Thyroid gland (tissue), 4 donors: Measurements from ENCODE around the gene CD59. TPM values are rescaled to one million over a fixed set of nuclear protein-coding genes. Genes with fewer than 3 reads are reported as not detected.

Source experiments
- DNase-seq, 2 donors: peaks; one replicate each; pipeline ENCODE4 v3.0.0-alpha.2; 2019
- H3K27ac ChIP-seq, 3 donors: fragments of 200-600 bp; sonication (generic); 1 replicate in 2 of 3; 2 replicates in 1 of 3; pipeline ENCODE4 v1.5.1; 2016 to 2019; ENCODE audit warnings: mild to moderate bottlenecking in 1 of 3, moderate library complexity in 1 of 3
- H3K27me3 ChIP-seq: fragments of 200-600 bp; sonication (generic); one replicate; pipeline ENCODE4 v1.5.1; 2019
- H3K36me3 ChIP-seq, 2 donors: fragments of 200-600 bp; sonication (generic); one replicate each; pipeline ENCODE4 v1.5.1; 2016 to 2019
- H3K4me1 ChIP-seq, 2 donors: fragments of 200-600 bp; sonication (generic); one replicate each; pipeline ENCODE4 v1.5.1; 2017 to 2019
- H3K4me3 ChIP-seq, 3 donors: fragments of 200-600 bp; sonication (generic); replicated peaks in 1 of 3; 1 replicate in 2 of 3; 2 replicates in 1 of 3; pipeline ENCODE4 v1.5.1; 2016; ENCODE audit warnings: mild to moderate bottlenecking in 1 of 3
- H3K9me3 ChIP-seq: fragments of 200-600 bp; sonication (generic); one replicate; pipeline ENCODE4 v1.5.1; 2017
- CTCF ChIP-seq, 6 experiments: fragments of 200-600 bp in 3 of 6; fragments of 450-650 bp in 3 of 6; sonication (generic) in 3 of 6; IDR thresholded peaks; one replicate each; pipeline ENCODE4 v1.5.1; 2016 to 2019; ENCODE audit warnings: antibody characterized with exemption in 6 of 6, mild to moderate bottlenecking in 2 of 6, inconsistent platforms in 1 of 6, moderate library complexity in 1 of 6
- POLR2A ChIP-seq, 2 donors: fragments of 450-650 bp; IDR thresholded peaks; one replicate each; pipeline ENCODE4 v1.6.1; 2017; ENCODE audit warnings: antibody characterized with exemption in 2 of 2, mild to moderate bottlenecking in 2 of 2, moderate library complexity in 1 of 2
- WGBS, 2 donors: methylation state at CpG; one replicate each; pipeline ENCODE4 v1.1.5; 2017; 5-methylcytosine and 5-hydroxymethylcytosine counted together
- intact Hi-C: fragments of 100-400 bp; cut with DNase I; formaldehyde crosslinking; loops from one replicate; pipeline ENCODE4 v1.15.1; 2023
- total RNA-seq, 4 donors: library from RNA; depleted of rRNA; stranded (reverse); fragments of >200 nt; gene quantifications; one replicate each; pipeline ENCODE4 v1.2.3, GENCODE V29; 2016

The CD59 gene
- total RNA-seq, 4 donors from 2014 or later: 367 to 562 (median 504) TPM

GRCh38 chr11:33660962-33661361 lies 75.3 kb downstream of the CD59 start:
- no peak for TF ChIP-seq CTCF (IDR thresholded peaks at IDR 0.05)
- TF ChIP-seq POLR2A (IDR thresholded peaks at IDR 0.05): no peak
- WGBS, 2 donors: 93 to 97% methylated on average over 4 of the region's 4 CpGs
- intact Hi-C loops: no loop called here
- Histone ChIP-seq H3K27ac (peak overlapping the region; percentile 55 to 85 (median 67)), H3K4me1 (peaks cover 24 to 40% of the 10 kb centered on the region in 2 donors), H3K9me3 (no peaks in the 10 kb centered on the region), H3K4me3 (no peak overlapping the region), H3K36me3 (no peaks in the 10 kb centered on the region), H3K27me3 (no peaks in the 10 kb centered on the region)
- no peak for DNase-seq

- H3K4me3 ChIP-seq: no peak overlapping the region
- no peaks in the 10 kb centered on the region for H3K27me3 ChIP-seq
- intact Hi-C loops: no loop called here
- peaks cover 36 to 50% of the 10 kb centered on the region in 2 donors for H3K4me1 ChIP-seq
- 88 to 94% methylated on average over 5 of the region's 5 CpGs for WGBS, 2 donors
- no peaks in the 10 kb centered on the region for H3K9me3 ChIP-seq
- H3K36me3 ChIP-seq: no peaks in the 10 kb centered on the region
- H3K27ac ChIP-seq: no peak overlapping the region
- DNase-seq: no peak
- TF ChIP-seq CTCF (IDR thresholded peaks at IDR 0.05): no peak
- TF ChIP-seq POLR2A (IDR thresholded peaks at IDR 0.05): no peak
Observed at GRCh38 chr11:33659370-33660139, 76.7 kb downstream of the CD59 start.

- Histone ChIP-seq H3K27me3 (no peaks in the 10 kb centered on the region), H3K4me1 (peaks cover 36 to 50% of the 10 kb centered on the region in 2 donors), H3K4me3 (no peak overlapping the region), H3K27ac (peak overlapping the region; percentile 55 to 90 (median 76)), H3K36me3 (no peaks in the 10 kb centered on the region), H3K9me3 (no peaks in the 10 kb centered on the region)
- intact Hi-C loops: no loop called here
- 84 to 85% methylated on average over 22 of the region's 22 CpGs for WGBS, 2 donors
- no peak for DNase-seq
- TF ChIP-seq POLR2A (IDR thresholded peaks at IDR 0.05): no peak
- TF ChIP-seq CTCF (IDR thresholded peaks at IDR 0.05): no peak
Observed at GRCh38 chr11:33658195-33658900, 77.9 kb downstream of the CD59 start.

- DNase-seq: no peak
- no peaks in the 10 kb centered on the region for H3K36me3 ChIP-seq
- H3K27ac ChIP-seq: peak overlapping the region; percentile 55 to 90 (median 76)
- TF ChIP-seq POLR2A (IDR thresholded peaks at IDR 0.05): no peak
- no peak for TF ChIP-seq CTCF (IDR thresholded peaks at IDR 0.05)
- H3K4me1 ChIP-seq: peaks cover 36 to 50% of the 10 kb centered on the region in 2 donors
- H3K9me3 ChIP-seq: no peaks in the 10 kb centered on the region
- no peak overlapping the region for H3K4me3 ChIP-seq
- H3K27me3 ChIP-seq: no peaks in the 10 kb centered on the region
- 47 to 62% methylated on average over 3 of the region's 3 CpGs for WGBS, 2 donors
- intact Hi-C loops: no loop called here
Observed at GRCh38 chr11:33657757-33658156, 78.5 kb downstream of the CD59 start.

- H3K27me3 ChIP-seq: no peaks in the 10 kb centered on the region
- TF ChIP-seq POLR2A (IDR thresholded peaks at IDR 0.05) (no peak), CTCF (IDR thresholded peaks at IDR 0.05) (no peak)
- 76 to 82% methylated on average over 7 of the region's 7 CpGs for WGBS, 2 donors
- intact Hi-C loops: no loop called here
- H3K9me3 ChIP-seq: no peaks in the 10 kb centered on the region
- no peak for DNase-seq
- peak overlapping the region; percentile 76 to 90 (median 76) for H3K27ac ChIP-seq
- no peaks in the 10 kb centered on the region for H3K36me3 ChIP-seq
- H3K4me3 ChIP-seq: no peak overlapping the region
- H3K4me1 ChIP-seq: peaks cover 32 to 41% of the 10 kb centered on the region in 2 donors
Observed at GRCh38 chr11:33656768-33657167, 79.5 kb downstream of the CD59 start.
